Activated gamma-delta T cell treated with anti-CD3 and anti-CD28 coated beads, Interleukin-2, amount 50 U/mL, for 16 hours (primary cell): ENCODE results near the gene SVBP.
"Not testable (repeated sequence)": the region's sequence is repeated elsewhere in the genome, so short reads cannot be mapped to it uniquely, and the experiment has no call there.

Experiments used
- DNase-seq: peaks from one replicate; pipeline ENCODE4 v3.0.0-alpha.2; 2020; ENCODE audit warnings: low read depth

The SVBP gene

GRCh38 chr1:42841440-42842147 is 24.4 kb upstream of the SVBP start:
- no peak for DNase-seq

- DNase-seq: no peak
Measured at GRCh38 chr1:42841010-42841409, 23.8 kb upstream of the SVBP start.

GRCh38 chr1:42838482-42839190 is 21.4 kb upstream of the SVBP start:
- DNase-seq: no peak

- DNase-seq: no peak
Measured at GRCh38 chr1:42837709-42838108, 20.5 kb upstream of the SVBP start.

GRCh38 chr1:42835422-42835821 is 18.2 kb upstream of the SVBP start:
- no peak for DNase-seq

- DNase-seq: no peak
Measured at GRCh38 chr1:42834803-42835202, 17.6 kb upstream of the SVBP start.

GRCh38 chr1:42833981-42834380 is 16.8 kb upstream of the SVBP start:
- DNase-seq: no peak

- no peak for DNase-seq
Measured at GRCh38 chr1:42832641-42833240, 15.5 kb upstream of the SVBP start.

- DNase-seq: no peak
Measured at GRCh38 chr1:42831273-42831672, 14.1 kb upstream of the SVBP start.

- no peak for DNase-seq
Measured at GRCh38 chr1:42830631-42831030, 13.4 kb upstream of the SVBP start.

GRCh38 chr1:42825036-42825851 is 8.0 kb upstream of the SVBP start:
- no peak for DNase-seq

- DNase-seq: no peak
Measured at GRCh38 chr1:42824481-42825035, 7.4 kb upstream of the SVBP start.

GRCh38 chr1:42822800-42823392 is 5.7 kb upstream of the SVBP start:
- DNase-seq: no peak

- DNase-seq: no peak
Measured at GRCh38 chr1:42821690-42822089, 4.5 kb upstream of the SVBP start.

- DNase-seq: no peak
Measured at GRCh38 chr1:42820813-42821212, 3.6 kb upstream of the SVBP start.

GRCh38 chr1:42817976-42818375 is 779 bp upstream of the SVBP start:
- no peak for DNase-seq

GRCh38 chr1:42817440-42817767 is 207 bp upstream of the SVBP start:
- DNase-seq: no peak

- no peak for DNase-seq
Measured at GRCh38 chr1:42815941-42816584, 1.1 kb downstream of the SVBP start.

GRCh38 chr1:42814815-42815214 is 2.4 kb downstream of the SVBP start:
- DNase-seq: not testable (repeated sequence)

GRCh38 chr1:42807056-42807668 is 10.0 kb downstream of the SVBP start:
- DNase-seq: no peak

GRCh38 chr1:42806593-42806992 is 10.6 kb downstream of the SVBP start:
- no peak for DNase-seq
